Activated naive CD8-positive, alpha-beta T cell treated with anti-CD3 and anti-CD28 coated beads, Interleukin-2, amount 50 U/mL, for 24 hours (primary cell): ENCODE data around the gene EXPH5.

ENCODE experiments used
- ATAC-seq: fragments of 150-1000 bp; cut with Tn5 transposase; one replicate; pipeline ENCODE4 v1.10.0; 2021
- DNase-seq: peaks from one replicate; pipeline ENCODE4 v3.0.0; 2021
- H3K27ac Mint-ChIP-seq: one replicate; pipeline ENCODE4 v1.8.0; 2021; ENCODE audit warnings: mild to moderate bottlenecking, mixed read lengths
- H3K27me3 Mint-ChIP-seq: one replicate; pipeline ENCODE4 v1.8.0; 2021; ENCODE audit warnings: mixed read lengths
- H3K36me3 Mint-ChIP-seq: one replicate; pipeline ENCODE4 v1.8.0; 2021; ENCODE audit warnings: low read depth, mixed read lengths
- H3K4me1 Mint-ChIP-seq: one replicate; pipeline ENCODE4 v1.8.0; 2021; ENCODE audit warnings: mixed read lengths
- H3K4me3 Mint-ChIP-seq: one replicate; pipeline ENCODE4 v1.8.0; 2021; ENCODE audit warnings: mild to moderate bottlenecking, moderate library complexity, mixed read lengths
- H3K9me3 Mint-ChIP-seq: one replicate; pipeline ENCODE4 v1.8.0; 2021; ENCODE audit warnings: mixed read lengths

The EXPH5 gene

DNA sequence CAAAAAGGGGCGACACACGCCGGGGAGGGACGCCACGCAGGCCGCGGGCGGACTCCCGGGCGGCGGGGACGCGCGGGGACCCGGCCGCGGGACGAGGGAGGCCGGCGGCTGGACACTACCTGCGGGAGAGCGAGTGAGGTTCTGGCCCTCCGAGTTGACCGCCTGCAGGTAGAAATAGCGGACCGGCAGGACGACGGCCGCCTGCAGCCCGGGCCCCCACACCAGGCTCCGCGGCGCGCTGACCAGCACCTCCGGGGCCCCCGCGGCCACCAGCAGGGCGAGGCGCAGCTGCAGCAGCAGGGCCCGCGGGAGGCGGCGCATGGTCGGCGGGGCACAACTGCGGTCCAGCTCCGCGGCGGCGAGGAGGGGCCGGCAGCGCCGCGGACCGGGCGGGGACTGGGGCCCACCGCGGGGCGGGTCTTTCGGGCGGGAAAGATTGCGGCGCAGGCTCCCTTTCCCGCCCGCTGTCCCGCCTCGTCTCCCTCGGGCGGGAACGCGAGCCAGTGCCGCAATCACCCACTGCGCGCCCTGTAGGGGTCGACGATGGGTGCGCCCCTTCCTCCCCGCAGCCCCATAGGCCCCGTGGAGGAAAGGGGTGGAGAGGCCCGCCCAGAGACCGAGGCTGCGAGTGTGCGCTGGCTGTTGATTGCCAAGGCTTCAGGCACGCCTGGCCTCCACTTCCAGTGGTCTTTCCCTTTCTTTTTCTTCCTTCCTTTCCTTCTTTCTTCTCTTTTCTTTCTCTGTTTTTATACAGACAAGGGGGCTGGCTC lies 95.3 kb downstream of the EXPH5 start, which contains the start of gene POGLUT3:
Gene POGLUT3 (minus strand): TSS at position 339 of the 770 bp plus-strand sequence. CDS start 18 bp downstream, at position 321.
- H3K4me3 Mint-ChIP-seq, result peak within 1 kb of the TSS; percentile 89

DNA sequence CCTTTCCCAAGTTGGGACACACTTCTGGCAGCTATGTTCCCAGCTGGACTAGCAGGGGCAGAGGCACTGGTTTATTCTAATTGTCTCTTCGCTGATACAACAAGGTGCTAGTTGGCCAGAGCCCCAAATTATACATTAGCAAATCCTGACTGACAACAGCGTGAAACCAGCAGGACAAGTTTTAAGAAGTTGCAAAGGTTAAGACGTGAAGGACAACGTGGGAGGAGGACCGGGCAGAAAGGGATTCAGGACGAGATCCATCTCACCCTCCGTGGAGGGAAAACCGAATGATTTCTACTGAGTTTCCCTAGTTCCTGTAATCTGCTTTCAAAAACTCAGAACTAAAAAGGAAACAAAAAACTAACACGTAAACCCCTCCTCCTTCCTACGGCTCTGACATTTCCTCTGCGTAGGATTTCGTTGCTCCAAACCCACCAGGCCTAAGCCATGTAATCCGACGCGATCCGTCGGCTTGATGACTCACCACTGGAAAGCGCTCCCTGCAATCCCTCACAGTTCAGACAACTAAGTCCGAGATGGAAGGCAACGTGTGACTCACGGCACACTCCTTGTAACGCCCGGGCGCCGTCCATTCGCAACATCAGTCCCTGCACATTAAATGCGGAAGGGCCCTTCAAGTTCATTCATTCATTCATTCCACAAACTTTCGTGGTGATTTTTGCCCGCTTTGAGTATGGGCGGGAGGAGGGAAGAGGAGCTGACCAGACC lies 96.1 kb downstream of the EXPH5 start:
- ATAC-seq, result peak; percentile 95
- H3K27me3 Mint-ChIP-seq, result no peaks in the 10 kb centered on the region
- peaks cover 18% of the 10 kb centered on the region for H3K4me1 Mint-ChIP-seq
- H3K27ac Mint-ChIP-seq, result peak overlapping the region; percentile 96
- H3K36me3 Mint-ChIP-seq, result no peaks in the 10 kb centered on the region
- DNase-seq, result peak; percentile 71
- H3K9me3 Mint-ChIP-seq, result no peaks in the 10 kb centered on the region
- peak overlapping the region; percentile 89 for H3K4me3 Mint-ChIP-seq

More for the DNA sequence above, 95.3 kb downstream of the EXPH5 start, which contains the start of gene POGLUT3:
- DNase-seq, result peak; percentile 53
- H3K27me3 Mint-ChIP-seq, result no peaks in the 10 kb centered on the region
- no peaks in the 10 kb centered on the region for H3K36me3 Mint-ChIP-seq
- ATAC-seq, result peak; percentile 47
- H3K4me1 Mint-ChIP-seq, result peaks cover 18% of the 10 kb centered on the region
- H3K9me3 Mint-ChIP-seq, result no peaks in the 10 kb centered on the region
- peak within 1 kb of the TSS; percentile 96 for H3K27ac Mint-ChIP-seq

DNA sequence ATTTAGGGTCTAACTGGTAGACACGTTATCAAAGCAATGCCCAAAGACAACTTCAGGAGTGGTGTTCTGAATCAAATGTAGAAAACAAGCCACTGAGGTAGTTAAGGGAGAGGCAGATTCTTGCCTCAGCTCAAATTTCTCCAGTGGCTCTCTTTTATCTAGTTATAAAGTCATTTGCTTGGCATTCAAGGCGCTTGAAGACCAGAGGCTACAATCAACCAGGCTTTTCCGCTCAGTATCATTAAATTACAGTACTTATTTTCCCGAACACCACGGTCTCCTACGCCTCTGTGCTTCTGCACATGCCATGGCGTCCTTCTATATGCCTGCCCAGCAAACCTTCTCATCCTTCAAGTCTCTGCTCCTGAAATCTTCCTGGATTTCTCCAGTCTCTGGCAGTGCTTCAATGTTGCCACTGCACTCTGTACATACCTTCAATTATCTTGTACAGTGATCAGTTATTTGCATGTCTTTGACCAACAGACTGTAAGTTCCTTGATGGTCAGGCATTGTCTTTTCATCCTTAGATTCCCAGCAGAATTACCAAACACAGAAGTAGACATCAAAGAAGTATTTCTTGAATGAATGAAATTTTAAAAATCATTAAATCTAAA lies 96.8 kb downstream of the EXPH5 start:
- DNase-seq, result no peak
- ATAC-seq, result no peak
- Mint-ChIP-seq H3K4me1 (peaks cover 18% of the 10 kb centered on the region), H3K27ac (peak overlapping the region; percentile 96), H3K4me3 (peak overlapping the region; percentile 89), H3K36me3 (no peaks in the 10 kb centered on the region), H3K9me3 (no peaks in the 10 kb centered on the region), H3K27me3 (no peaks in the 10 kb centered on the region)

DNA sequence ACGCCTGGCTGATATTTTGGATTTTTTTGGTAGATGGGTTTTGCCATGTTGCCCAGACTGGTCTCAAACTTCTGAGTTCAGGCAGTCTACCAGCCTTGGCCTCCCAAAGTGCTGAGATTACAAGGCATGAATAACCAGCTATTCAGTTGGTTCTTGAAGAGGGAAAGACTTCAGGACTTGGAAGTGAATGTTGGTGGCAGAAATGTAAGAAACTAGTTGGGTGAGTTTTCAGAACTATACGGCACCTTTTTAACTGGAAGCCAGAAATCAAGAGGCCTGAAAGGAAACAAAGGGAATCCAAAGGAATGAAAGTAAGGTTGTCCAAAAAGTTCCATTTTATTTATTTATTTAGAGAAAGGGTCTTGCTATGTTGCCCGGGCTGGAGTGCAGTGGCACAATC lies 98.2 kb downstream of the EXPH5 start:
- DNase-seq (no peak), ATAC-seq (no peak)
- Mint-ChIP-seq H3K4me3 (no peak overlapping the region), H3K9me3 (no peaks in the 10 kb centered on the region), H3K27me3 (no peaks in the 10 kb centered on the region), H3K36me3 (peaks cover 2% of the 10 kb centered on the region), H3K27ac (no peak overlapping the region), H3K4me1 (peaks cover 18% of the 10 kb centered on the region)

DNA sequence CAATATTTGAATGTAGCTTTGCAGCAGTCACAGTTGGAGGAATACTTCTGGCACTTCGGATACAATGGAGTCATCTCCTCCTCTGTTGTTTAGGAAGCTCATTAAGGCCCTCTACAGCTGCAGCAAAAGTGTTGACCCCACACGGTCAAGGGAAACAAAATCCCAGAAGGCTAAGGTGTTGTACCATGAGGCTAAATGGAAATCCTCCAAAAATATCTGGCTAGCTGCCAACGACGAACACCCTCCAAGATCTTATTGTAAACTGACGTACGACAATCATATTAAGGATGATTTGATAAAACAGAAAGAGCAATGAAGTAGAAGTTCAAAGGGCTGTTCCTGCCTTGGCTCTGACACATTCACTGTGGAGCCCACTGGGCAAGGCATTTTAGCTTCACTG lies 99.4 kb downstream of the EXPH5 start:
- H3K27ac Mint-ChIP-seq, result no peak overlapping the region

DNA sequence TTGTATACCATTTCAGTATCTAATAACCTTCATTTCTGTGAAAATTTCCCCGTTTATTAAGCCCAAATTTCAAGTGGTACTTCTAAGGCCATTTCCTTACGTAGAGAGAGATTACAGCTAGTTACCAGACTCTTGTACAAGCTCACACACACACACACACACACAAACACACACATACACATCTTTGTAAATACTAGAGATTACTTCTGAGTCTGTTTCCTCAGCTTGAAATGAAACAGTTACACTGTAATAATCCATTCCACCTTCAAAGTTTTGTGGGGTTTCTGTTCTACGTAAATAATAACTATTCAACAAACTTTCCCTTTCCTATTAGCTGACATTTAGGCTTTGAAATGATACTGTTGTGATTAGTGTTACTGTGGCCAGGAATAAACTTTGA lies 101.6 kb downstream of the EXPH5 start:
- Mint-ChIP-seq H3K9me3 (no peaks in the 10 kb centered on the region), H3K27ac (no peak overlapping the region), H3K4me1 (peaks cover 7% of the 10 kb centered on the region), H3K4me3 (no peak overlapping the region), H3K27me3 (no peaks in the 10 kb centered on the region), H3K36me3 (peaks cover 10% of the 10 kb centered on the region)
- no peak for ATAC-seq
- no peak for DNase-seq

More for the DNA sequence above, 99.4 kb downstream of the EXPH5 start:
- no peak for ATAC-seq
- Mint-ChIP-seq H3K4me1 (peaks cover 18% of the 10 kb centered on the region), H3K9me3 (no peaks in the 10 kb centered on the region), H3K27me3 (no peaks in the 10 kb centered on the region), H3K36me3 (peaks cover 2% of the 10 kb centered on the region), H3K4me3 (no peak overlapping the region)
- DNase-seq, result no peak

DNA sequence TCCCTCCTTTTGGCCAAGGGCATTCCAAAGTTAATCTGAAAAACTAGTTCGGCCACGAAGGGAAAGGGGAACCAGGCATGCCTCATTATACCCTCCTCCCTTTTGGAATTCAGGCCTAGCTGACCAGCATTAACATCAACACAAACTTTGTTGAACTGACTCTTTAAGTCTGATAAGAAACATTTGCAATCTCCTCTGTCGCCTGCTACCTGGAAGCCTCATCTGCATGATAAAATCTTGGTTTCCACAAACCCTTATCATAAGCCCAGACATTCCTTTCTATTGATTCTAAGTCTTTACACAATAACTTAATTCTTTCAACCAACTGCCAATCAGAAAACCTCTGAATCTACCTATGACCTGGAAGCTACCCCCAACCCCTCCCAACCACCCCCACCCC lies 106.7 kb downstream of the EXPH5 start:
- no peak overlapping the region for H3K4me3 Mint-ChIP-seq
- no peaks in the 10 kb centered on the region for H3K27me3 Mint-ChIP-seq
- ATAC-seq, result no peak
- no peak for DNase-seq
- peaks cover 35% of the 10 kb centered on the region for H3K36me3 Mint-ChIP-seq
- H3K9me3 Mint-ChIP-seq, result no peaks in the 10 kb centered on the region
- H3K4me1 Mint-ChIP-seq, result no peaks in the 10 kb centered on the region
- H3K27ac Mint-ChIP-seq, result no peak overlapping the region

DNA sequence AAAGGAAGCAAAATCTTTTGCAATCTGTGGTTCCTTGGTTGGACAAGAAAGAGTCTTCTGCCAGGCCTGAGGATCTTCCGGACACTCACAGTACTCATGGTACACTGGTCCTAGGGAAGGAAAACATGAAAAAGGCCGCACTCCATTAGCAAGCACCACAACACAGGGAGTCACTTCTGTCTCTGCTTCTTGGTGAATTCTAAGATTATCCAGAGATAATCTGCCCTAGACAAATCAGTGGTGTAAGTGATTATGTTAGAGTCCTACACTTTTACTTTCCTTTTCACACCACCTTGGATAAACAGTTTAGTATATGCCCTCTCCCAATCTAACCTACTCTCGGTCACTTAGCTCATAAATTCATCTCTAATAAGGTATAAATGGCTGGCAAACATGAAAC lies 107.2 kb downstream of the EXPH5 start:
- ATAC-seq (no peak), DNase-seq (no peak)
- Mint-ChIP-seq H3K27me3 (no peaks in the 10 kb centered on the region), H3K9me3 (no peaks in the 10 kb centered on the region), H3K36me3 (peaks cover 35% of the 10 kb centered on the region), H3K27ac (no peak overlapping the region), H3K4me3 (no peak overlapping the region), H3K4me1 (no peaks in the 10 kb centered on the region)

DNA sequence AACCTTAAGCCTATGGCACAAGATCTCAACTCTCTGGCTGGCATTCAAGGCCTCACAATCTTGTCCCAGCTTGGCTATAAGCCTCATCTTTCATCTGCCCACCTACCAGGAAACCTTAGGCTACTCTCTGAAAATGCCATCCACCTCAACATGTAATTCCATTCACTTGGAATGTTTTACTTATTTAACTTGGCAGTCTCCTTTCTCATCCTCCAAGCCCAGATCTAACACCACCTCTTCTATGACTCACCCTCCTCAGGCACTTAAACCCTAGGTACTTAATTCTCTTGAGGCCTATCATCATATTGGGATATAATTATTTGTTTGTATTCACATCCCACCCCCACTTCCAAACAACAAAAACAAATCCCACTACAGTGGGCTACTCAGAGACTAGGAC lies 110.4 kb downstream of the EXPH5 start:
- no peaks in the 10 kb centered on the region for H3K27me3 Mint-ChIP-seq
- DNase-seq (no peak), ATAC-seq (no peak)
- no peak overlapping the region for H3K27ac Mint-ChIP-seq
- H3K9me3 Mint-ChIP-seq, result no peaks in the 10 kb centered on the region
- H3K4me1 Mint-ChIP-seq, result no peaks in the 10 kb centered on the region
- H3K4me3 Mint-ChIP-seq, result no peak overlapping the region
- peaks cover 33% of the 10 kb centered on the region for H3K36me3 Mint-ChIP-seq

DNA sequence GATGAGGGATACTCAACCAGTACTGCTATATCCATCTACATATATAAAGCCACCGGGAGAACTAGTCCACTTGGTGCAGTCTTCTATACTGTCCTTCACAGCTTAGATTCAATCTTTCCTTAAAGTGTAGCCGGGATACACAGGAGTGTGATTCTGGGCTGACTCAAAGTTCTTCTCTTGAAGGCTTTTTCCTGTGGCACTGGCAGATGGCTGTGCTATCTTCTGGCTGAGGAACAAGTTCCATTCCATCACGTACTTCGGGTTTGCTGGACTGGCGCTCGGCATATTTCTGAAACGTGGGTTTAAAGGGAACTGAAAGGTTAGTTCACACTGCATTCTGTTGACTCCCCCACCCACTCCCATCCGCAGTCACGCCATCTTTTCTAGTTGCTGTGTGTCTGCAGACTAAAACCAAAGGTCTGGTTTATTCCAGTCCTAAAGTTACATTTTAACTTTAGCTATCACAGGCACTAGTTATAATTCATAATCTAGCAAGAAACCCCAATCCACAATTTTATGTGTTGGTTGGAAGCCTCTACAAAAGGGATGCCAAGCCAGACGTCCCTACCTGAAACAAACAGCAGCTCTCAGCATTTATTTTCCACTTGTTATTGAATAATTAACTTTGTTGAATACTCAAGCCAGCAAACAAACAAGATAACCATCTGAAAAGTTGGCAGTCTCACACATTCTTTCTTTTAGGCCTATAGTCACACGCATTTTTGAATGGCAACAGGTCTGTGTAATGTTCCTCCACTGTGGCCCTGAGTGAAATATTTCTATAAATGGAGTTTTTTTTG lies 118.7 kb downstream of the EXPH5 start:
- no peak for ATAC-seq
- H3K4me3 Mint-ChIP-seq, result no peak overlapping the region
- H3K27me3 Mint-ChIP-seq, result no peaks in the 10 kb centered on the region
- peaks cover 7% of the 10 kb centered on the region for H3K36me3 Mint-ChIP-seq
- H3K4me1 Mint-ChIP-seq, result no peaks in the 10 kb centered on the region
- DNase-seq, result no peak
- no peaks in the 10 kb centered on the region for H3K9me3 Mint-ChIP-seq
- H3K27ac Mint-ChIP-seq, result no peak overlapping the region

DNA sequence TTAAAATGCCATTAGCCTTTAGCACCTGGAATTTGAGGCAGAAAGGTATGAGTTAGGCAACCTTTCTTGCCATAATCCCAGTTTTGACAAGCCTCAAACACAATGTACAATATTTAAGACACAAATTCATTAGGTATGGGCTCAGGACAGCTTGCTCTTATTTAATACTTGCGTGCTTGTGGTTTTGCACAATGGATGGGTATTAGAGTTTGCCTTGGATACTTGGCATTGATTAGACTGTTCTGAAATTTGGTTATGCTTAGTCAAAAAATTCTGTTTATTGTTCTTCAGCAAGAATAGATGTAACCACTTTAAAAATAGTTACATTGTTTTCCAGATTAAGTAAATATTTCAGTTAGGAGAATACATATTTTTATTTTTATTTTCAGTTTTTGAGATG lies 120.9 kb downstream of the EXPH5 start:
- ATAC-seq (no peak), DNase-seq (no peak)
- Mint-ChIP-seq H3K4me1 (peaks cover 5% of the 10 kb centered on the region), H3K27ac (no peak overlapping the region), H3K27me3 (no peaks in the 10 kb centered on the region), H3K9me3 (no peaks in the 10 kb centered on the region), H3K4me3 (no peak overlapping the region), H3K36me3 (peaks cover 7% of the 10 kb centered on the region)

DNA sequence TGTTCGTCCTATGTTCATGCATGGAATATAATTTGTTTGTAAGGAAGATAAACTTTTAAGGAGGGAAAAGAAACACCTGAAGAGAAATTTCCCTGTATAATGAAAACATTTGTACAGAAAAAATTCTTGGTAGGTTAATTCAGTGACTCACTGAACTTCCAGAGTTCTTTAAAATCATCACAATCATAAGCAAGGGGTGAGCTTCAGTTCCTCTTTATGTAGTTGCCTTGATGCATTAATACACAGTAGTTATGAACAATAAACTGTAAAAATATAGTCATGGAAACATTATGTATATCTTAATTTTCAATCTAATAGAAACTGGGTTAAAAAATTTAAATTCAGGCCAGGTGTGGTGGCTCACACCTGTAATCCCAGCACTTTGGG lies 125.1 kb downstream of the EXPH5 start:
- Mint-ChIP-seq H3K4me1 (peaks cover 13% of the 10 kb centered on the region), H3K27ac (peak overlapping the region; percentile 99), H3K9me3 (no peaks in the 10 kb centered on the region), H3K4me3 (peak overlapping the region; percentile 98), H3K27me3 (no peaks in the 10 kb centered on the region), H3K36me3 (peaks cover 3% of the 10 kb centered on the region)
- ATAC-seq, result no peak
- no peak for DNase-seq

DNA sequence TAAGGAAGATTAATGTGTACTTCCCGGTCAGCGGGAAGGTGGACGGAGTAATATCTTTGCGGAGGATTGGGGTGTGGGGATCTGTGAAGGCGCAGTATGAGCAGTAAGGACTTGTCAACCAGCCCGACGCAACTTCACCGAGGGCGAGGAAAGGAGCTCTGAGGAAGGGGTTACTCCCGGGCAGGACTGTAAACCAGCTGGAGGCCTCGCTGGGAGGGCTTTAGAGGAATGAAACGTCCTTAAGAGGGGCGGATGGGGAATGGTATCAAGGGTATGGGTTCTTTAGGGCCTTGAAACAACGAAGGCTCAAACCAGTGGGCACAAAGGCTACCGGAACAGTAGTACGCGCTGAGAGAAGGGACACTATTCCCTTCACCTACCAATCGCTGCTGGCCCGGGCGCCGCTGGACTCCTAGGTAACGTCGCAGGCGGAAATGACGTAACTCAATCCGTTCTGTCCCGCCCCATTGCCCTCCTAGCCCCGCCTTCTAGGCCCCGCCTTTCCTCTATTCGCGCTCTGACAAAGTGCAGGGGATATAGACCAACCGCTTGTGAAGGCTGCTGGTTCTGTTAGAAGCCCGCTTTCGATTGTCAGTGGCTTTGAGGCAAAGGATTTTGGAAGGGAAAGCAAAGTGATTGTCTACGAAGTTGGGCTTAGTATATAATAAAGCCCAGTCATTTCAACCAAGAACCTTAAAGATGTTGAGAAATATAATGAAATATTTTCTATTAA lies 126.3 kb downstream of the EXPH5 start, which contains the start of gene C11orf65:
Gene C11orf65 (minus strand): TSS at position 439 of the 733 bp plus-strand sequence. CDS start 5,970 bp downstream, outside the sequence.
- Mint-ChIP-seq H3K4me1 (peaks cover 13% of the 10 kb centered on the region), H3K27ac (peak within 1 kb of the TSS; percentile 99), H3K9me3 (no peaks in the 10 kb centered on the region), H3K36me3 (peaks cover 3% of the 10 kb centered on the region), H3K27me3 (no peaks in the 10 kb centered on the region), H3K4me3 (peak within 1 kb of the TSS; percentile 98)
- DNase-seq (peak; percentile 95), ATAC-seq (peak; percentile 100)
